Lung (tissue), 12 donors: Measurements from ENCODE around the gene FILIP1. TPM values are rescaled to one million over a fixed set of nuclear protein-coding genes. Genes with fewer than 3 reads are reported as not detected.

Experiments used
- ATAC-seq: fragments of 200-7000 bp; cut with Tn5 transposase; one replicate; pipeline ENCODE4 v1.9.1; 2020; ENCODE audit warnings: moderate number of reproducible peaks; ENCODE audit not compliant: insufficient read depth, low FRiP score
- DNase-seq, 3 donors: peaks; one replicate each; pipeline ENCODE4 v3.0.0-alpha.2; 2013 to 2017
- H3K27ac ChIP-seq, 2 donors: one replicate each; pipeline ENCODE4 v1.5.1; 2013; ENCODE audit warnings: mild to moderate bottlenecking in 2 of 2, moderate library complexity in 2 of 2, control low read depth in 1 of 2, inconsistent platforms in 1 of 2, low read depth in 1 of 2, low read length in 1 of 2
- H3K27me3 ChIP-seq, 3 donors: one replicate each; pipeline ENCODE4 v1.5.1; 2013; ENCODE audit warnings: low read length in 2 of 3; ENCODE audit not compliant: control insufficient read depth in 3 of 3, insufficient read depth in 3 of 3
- H3K36me3 ChIP-seq, 4 donors: one replicate each; pipeline ENCODE4 v1.5.1; 2013; ENCODE audit warnings: low read length in 4 of 4, mild to moderate bottlenecking in 1 of 4, moderate library complexity in 1 of 4; ENCODE audit not compliant: control insufficient read depth in 4 of 4, insufficient read depth in 4 of 4
- H3K4me1 ChIP-seq, 5 donors: one replicate each; pipeline ENCODE4 v1.5.1; 2013; ENCODE audit warnings: low read length in 5 of 5, mild to moderate bottlenecking in 2 of 5, moderate library complexity in 1 of 5; ENCODE audit not compliant: control insufficient read depth in 5 of 5, insufficient read depth in 5 of 5
- H3K4me3 ChIP-seq: one replicate; pipeline ENCODE4 v1.5.1; 2013; ENCODE audit warnings: mild to moderate bottlenecking, control low read depth, moderate library complexity
- H3K9ac ChIP-seq, 2 donors: one replicate each; pipeline ENCODE4 v1.5.1; 2013; ENCODE audit warnings: low read length in 2 of 2, control low read depth in 1 of 2; ENCODE audit not compliant: insufficient read depth in 1 of 2
- H3K9me3 ChIP-seq, 4 donors: one replicate each; pipeline ENCODE4 v1.5.1; 2013; ENCODE audit warnings: low read length in 3 of 4, mild to moderate bottlenecking in 1 of 4, moderate library complexity in 1 of 4; ENCODE audit not compliant: control insufficient read depth in 4 of 4, insufficient read depth in 3 of 4
- CTCF ChIP-seq: IDR thresholded peaks from 2 replicates; pipeline ENCODE4 v1.5.1; 2012; ENCODE audit warnings: mild to moderate bottlenecking; ENCODE audit errors: control extremely low read depth, extremely low read depth
- WGBS, 2 donors: extraction: QIAGEN DNeasy Blood & Tissue Kit; methylation state at CpG; one replicate each; pipeline ENCODE4 v1.1.7; 2013; 5-methylcytosine and 5-hydroxymethylcytosine counted together
- polyA plus RNA-seq, 2 donors: library from polyadenylated mRNA; stranded (reverse); fragments of 200-250 nt; gene quantifications; one replicate each; pipeline ENCODE4 v1.2.1, GENCODE V29; 2013
- total RNA-seq, 2 donors: library from RNA; depleted of rRNA in 1 of 2; stranded (reverse); fragments of >200 nt in 1 of 2; gene quantifications; one replicate each; pipeline ENCODE4 v1.2.1, GENCODE V29; 2014 to 2021
- donor health status: control.
- donor health status: control.
- donor health status: Bipolar disorder and iron deficiency.
- donor health status: healthy.
- donor health status: DM: yes; HTN: yes; CAD: no.

The FILIP1 gene
- total and polyA plus RNA-seq, 4 donors = 5.6 to 24.1 (median 11.1) TPM

DNA sequence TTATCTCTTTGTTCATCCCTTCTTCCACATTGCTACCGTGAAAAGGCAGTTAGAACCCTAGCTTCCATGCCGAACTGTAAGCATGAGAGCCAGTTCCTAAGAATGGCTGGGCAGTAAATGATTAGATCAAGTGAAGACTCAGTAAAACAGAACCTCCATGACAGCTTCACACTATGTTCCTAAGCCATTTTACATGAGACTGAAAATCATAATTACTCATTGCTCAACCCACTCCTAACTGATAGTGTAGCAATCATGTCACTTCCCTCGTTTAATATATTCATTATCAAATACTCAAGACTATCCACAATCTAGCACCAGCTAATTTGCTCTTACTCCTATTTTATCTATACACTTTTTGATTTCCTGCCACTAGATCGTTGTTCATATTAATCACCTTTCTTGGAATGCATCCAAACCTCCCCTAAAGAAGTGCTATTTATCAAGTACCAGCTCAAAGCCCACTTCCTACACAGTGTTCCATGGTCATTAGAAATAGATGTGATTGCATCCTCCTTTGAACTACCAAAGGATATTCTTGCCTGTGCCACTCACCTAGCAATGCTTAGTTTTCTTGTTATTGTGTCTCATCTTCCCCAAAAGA, 215.0 kb downstream of the FILIP1 start:
- Histone ChIP-seq H3K36me3 (peaks cover 0 to 3% (median 0%) of the 10 kb centered on the region in 4 donors), H3K9ac (no peak overlapping the region), H3K4me3 (no peak overlapping the region), H3K4me1 (peaks cover 0 to 38% (median 23%) of the 10 kb centered on the region in 5 donors), H3K9me3 (no peaks in the 10 kb centered on the region), H3K27ac (no peak overlapping the region), H3K27me3 (no peaks in the 10 kb centered on the region)
- 40 to 44% methylated on average over 4 of the region's 4 CpGs for WGBS, 2 donors
- no peak for TF ChIP-seq CTCF
- ATAC-seq = no peak
- DNase-seq = no peak

DNA sequence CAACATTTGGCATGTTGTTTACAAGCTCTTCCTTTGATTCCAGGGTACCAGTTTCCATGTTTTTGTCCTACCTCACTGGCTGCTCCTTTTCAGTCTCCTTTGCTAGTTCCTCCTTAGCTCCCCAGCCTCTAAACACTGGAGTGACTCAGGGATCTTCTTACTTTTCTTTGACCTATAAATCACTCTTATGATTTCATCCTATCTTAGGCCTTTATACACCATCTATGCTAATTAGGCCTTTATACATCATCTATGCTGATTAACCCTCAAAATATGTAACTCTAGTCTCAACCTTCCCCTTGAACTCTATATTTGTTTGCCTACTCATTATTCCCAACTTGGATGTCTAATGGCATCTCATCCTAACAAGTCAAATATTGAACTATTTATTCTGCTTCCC, 218.5 kb downstream of the FILIP1 start:
- DNase-seq = no peak
- H3K27ac ChIP-seq = no peak overlapping the region
- TF ChIP-seq CTCF = no peak
- peaks cover 0 to 30% (median 9%) of the 10 kb centered on the region in 5 donors for H3K4me1 ChIP-seq
- H3K9me3 ChIP-seq = no peaks in the 10 kb centered on the region
- H3K4me3 ChIP-seq = no peak overlapping the region
- ATAC-seq = no peak
- peaks cover 0 to 8% (median 0%) of the 10 kb centered on the region in 4 donors for H3K36me3 ChIP-seq
- H3K9ac ChIP-seq = no peak overlapping the region
- H3K27me3 ChIP-seq = no peaks in the 10 kb centered on the region

DNA sequence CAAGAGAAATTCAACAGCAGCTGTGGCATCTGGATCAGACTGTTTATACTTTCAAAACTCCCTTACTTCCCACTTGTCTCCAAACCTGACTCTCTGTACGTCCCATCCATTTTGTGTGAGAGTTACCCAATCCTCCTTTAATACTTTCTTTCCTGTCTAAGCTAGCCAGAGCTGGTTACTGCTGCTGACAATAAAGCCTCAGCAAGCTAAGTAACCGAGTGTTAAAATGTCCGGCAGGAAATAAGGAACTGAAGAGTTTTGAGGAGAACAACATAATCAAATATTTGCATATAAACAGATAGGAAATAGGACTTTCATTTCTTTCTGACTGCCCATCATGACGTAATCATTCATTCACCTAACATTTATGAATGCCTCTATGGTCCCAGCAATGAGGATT, 220.6 kb downstream of the FILIP1 start:
- no peak for ATAC-seq
- no peak for TF ChIP-seq CTCF
- Histone ChIP-seq H3K27ac (peak overlapping the region in 1 of 2 donors; percentile 52), H3K9ac (no peak overlapping the region), H3K9me3 (no peaks in the 10 kb centered on the region), H3K36me3 (peaks cover 0 to 10% (median 0%) of the 10 kb centered on the region in 4 donors), H3K27me3 (no peaks in the 10 kb centered on the region), H3K4me3 (no peak overlapping the region), H3K4me1 (peaks cover under 1 to 23% (median 2%) of the 10 kb centered on the region in 5 donors)
- no peak for DNase-seq
- 31 to 52% methylated on average over 4 of the region's 4 CpGs for WGBS, 2 donors
